HL-60 (cell line): ENCODE data around the gene QRICH2.

ENCODE experiments used
- CTCF ChIP-seq: IDR thresholded peaks from one replicate; pipeline ENCODE4 v1.5.1; 2011; ENCODE audit warnings: low read length, control low read depth, inconsistent platforms; ENCODE audit not compliant: insufficient read depth
- REST ChIP-seq: IDR thresholded peaks from 2 replicates; pipeline ENCODE4 v1.6.1; 2012; ENCODE audit warnings: low read depth; ENCODE audit not compliant: insufficient replicate concordance

GRCh38 chr17:76353599-76354316, 45.7 kb upstream of the QRICH2 start, which contains the start of gene PRPSAP1:
- TF ChIP-seq CTCF (no peak), REST (peak; percentile 46)
